GM19438 (cell line): Measurements from ENCODE around the gene ARHGAP12.
"Not testable (repeated sequence)": the region's sequence is repeated elsewhere in the genome, so short reads cannot be mapped to it uniquely, and the experiment has no call there.

Source experiments
- ATAC-seq: cut with Tn5 transposase; IDR thresholded peaks from one replicate; pipeline ENCODE4 v1.9.1; 2021; ENCODE audit warnings: low read depth; ENCODE audit not compliant: unreplicated experiment

ARHGAP12 gene

DNA sequence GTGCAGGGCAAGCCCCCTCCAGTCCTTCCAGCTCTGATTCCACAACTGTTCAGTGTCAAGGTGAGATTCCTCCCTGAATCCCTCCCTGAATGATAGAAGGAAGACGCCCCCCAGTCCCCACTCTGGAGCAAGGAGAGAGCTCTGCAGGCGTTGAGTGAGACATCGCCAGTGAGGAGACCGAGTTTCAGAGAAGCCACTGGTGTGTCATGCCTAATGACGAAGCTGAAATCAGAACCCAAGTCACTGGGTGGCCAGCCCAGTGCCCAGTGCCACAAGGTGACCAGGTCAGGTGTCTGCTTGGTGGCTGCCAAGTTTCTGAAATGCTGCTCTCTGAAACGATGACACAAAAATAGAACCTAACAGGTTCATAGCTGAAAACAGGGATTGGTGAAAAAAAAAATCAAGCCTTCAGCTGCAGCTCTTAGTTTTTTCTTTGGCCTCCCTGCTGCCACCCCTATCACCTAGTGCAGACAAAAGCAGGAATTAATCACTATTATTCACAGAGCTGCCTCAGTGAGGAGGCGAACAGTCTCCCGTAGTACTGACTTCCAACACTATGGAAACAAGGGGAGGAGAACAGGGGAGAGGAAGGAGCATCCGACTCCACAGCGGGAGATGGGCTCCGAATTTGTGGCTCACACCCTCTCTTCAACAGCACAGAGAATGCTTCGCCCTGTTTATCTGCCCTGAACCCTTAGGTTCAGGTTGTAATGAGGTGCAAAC lies 153.5 kb downstream of the ARHGAP12 start:
- no peak for ATAC-seq

DNA sequence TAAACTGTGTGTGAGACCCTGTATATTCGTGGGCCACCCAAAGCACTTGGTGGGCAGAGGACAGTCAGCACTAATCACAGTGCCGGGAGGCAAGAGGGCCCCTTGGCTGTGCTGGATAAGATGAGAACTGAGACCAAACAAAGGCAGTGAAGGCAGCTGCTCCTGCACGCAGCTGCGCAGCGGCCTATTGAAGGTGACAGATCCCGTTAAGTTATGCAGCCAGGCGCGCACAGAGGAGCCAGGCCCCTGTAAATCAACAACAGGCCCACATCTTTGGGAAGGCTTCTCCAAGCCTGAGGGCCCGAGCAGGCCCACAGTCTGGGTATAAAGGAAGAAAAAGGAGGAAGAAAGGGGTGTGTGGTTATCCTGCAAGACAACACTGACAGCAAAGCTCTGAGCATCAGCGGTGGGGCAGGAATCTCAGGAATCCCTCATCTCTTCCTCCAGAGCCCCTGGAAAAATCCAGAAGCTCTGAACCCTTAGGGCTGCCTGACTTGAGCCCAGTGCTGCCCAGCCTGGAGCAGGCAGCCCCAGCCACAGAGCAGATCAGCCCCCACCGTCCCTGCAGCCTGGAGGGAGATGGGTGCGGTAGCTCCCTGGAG lies 154.2 kb downstream of the ARHGAP12 start:
- no peak for ATAC-seq

DNA sequence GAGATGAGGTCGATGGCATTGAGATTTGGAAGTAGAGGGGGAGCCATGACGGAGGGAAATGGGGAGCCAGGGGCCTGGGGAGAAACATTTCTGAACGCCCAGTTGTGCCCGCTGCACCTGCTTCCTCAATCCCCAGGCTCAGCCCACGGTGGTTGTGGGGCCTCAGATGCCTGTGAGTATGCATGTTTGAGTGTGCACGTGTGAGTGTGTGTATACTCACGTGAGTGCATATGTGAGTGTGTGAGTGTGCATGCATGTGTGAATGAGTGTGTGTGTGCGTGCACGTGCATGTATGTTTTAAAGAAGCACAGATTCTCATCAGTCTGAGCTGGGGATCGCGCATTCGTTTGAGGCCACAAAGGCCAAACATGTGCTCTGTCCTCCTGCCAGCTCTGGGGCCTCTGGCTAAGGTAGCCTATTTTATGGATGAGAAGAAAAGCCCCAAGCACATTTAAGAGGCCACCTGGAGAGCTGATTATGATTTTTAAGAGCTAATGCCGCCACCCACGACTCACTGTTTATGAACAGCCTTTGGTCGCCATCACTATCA lies 154.8 kb downstream of the ARHGAP12 start:
- no peak for ATAC-seq

GRCh38 chr10:31771331-31771831 lies 157.2 kb downstream of the ARHGAP12 start:
- no peak for ATAC-seq

DNA sequence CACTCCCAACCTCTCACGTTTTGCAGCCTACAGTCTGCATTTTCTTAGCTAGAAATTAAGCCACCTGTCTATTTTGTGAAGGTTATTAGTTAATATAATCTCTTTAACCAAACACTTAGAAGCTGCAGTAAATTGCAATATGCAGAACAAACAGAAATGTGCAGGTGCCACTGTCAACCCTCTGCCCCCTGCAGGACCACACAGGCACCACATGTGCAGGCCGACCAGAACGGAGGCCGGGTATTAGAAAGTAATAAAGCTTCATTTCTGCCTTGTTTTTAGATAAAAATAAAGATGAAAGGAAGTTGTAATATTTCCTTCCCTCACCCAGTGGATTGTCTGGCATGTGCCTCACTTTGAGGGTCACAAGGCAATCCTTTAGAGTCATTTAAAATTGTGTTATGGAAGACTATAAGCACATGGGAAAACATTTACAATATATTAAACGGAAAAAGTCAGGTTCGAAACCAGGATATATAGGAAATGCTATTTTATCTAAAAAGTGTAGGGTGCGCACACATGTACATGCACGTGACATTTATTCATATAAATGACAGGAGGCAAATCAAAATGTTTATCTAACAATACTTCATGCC lies 158.2 kb downstream of the ARHGAP12 start:
- ATAC-seq = no peak

- no peak for ATAC-seq
Measured at GRCh38 chr10:31769564-31769963, 159.1 kb downstream of the ARHGAP12 start.

DNA sequence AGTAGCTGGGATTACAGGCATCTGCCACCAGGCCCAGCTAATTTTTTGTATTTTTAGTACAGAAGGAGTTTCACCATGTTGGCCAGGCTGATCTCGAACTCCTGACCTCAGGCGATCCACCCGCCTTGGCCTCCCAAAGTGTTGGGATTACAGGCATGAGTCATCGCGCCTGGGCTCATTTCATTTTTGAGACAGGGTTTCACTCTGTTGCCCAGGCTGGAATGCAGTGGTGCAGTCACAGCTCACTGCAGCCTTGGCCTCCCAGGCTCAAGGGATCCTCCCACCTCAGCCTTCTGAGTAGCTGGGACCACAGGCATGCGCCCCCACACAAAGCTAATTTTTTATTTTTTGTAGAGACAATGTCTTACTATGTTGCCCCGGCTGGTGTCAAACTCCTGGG lies 159.7 kb downstream of the ARHGAP12 start:
- ATAC-seq = not testable (repeated sequence)

DNA sequence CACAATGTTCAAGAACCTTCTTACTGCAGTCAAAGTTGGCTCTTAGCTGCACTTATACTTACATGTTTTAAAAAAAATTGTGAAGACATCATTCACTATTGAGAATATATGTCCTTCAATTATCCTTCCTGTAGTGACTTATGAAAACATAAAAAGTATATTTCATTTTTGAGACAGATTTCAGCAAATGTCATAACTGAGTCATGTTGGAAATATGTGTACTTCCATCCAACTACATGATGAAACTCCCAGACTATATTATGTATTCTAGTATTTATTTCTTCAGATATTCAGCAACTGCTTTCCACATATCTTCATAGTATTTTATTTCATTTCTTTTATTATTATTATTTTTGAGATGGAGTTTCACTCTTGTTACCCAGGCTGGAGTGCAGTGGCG lies 160.2 kb downstream of the ARHGAP12 start:
- ATAC-seq = no peak

DNA sequence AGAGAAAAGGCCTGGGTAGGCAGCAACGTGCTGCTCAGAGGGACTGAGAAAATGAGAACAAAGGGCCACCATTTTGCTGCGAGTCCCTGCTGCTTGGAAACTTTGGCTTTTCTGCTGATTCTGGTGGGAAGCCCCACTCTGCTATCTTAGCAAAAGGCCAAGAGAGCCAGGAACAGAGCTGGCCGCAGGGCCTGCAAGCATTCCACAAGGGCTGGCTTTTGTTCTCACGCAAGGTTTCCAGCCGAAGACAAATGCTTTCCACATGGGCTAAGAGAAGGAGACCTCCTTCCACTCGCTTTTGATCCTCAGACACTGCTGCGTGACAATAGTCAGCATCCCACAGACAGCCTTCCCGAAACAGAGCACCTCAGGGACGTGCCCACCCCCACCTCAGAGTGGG lies 163.1 kb downstream of the ARHGAP12 start:
- no peak for ATAC-seq

- no peak for ATAC-seq
Measured at GRCh38 chr10:31762316-31762715, 166.3 kb downstream of the ARHGAP12 start.

DNA sequence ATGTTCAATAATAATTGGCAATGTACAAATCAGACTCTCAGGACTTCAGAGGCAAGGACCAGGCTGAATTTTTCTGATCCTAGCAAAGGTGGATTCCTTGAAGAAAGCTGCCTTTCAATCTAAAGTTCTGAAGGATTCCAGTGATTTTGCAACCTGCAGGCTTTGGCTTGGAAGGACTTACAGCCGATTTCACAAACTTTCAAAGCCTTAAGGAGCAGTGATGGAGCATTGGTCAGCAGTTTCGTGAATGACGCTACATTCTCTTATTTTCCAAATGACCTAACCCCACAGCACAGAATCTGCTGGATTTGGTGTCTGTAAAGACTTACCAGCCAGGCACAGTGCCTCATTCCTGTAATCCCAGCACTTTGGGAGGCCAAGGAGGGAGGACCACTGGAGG lies 167.5 kb downstream of the ARHGAP12 start:
- no peak for ATAC-seq

DNA sequence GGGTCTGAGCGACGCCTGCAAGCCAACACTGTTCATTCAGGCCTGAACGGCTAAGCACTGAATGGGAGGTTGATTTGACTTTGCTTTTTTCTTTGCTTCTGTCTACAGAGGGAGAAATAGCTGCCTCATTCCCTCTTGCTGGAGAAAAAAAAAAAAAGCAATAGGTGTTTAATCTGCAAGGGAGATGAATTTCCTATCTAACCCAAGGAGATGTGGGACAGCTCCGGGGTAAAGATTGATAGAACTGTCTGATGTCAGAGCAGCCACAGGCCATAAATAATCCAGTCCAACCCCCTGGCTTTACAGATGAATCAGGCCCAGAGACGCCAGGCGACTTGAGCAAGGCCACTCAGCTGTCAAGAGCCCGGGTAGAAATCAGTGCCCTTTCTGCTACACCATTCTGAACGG lies 168.0 kb downstream of the ARHGAP12 start:
- ATAC-seq = no peak

DNA sequence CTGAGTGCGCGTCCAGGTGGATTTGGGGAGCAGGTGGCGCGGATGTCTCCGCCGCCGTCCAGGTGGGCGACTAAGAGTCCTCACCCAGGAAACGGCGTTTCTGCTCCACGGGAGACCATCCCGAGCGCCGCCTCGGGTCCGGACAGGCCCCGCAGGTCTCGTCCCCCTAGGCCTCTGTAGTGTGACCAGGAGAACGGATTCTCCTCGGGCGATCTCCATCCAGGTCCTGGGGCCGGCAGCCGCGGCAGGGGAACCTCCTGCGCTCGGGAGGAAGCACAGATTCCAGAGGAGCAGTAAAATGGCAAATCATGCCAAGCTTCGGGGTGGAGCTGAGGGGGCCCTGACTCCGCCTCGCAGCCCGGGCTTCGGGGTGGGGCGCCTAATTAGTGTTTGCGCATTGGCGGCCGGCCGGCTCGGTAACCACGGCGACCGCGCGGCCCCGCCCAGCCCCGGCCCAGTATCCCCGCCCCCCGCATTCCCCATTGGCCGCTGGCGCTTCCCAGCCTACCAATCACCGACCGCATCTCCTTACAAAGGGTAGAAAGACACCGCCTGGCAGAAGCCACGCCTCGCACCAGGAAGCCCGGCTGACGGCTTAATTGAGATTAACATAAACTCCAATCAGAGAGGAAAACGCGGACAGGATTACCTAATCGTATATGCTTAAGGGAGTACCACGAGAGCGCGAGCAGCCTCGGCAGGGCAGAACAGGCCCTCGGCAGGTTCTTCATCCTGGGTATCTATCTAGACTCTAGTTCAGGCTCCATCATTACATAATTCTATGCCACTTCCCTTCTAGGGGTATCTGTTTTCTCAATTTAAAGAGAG lies 168.6 kb downstream of the ARHGAP12 start:
- peak; percentile 91 for ATAC-seq

DNA sequence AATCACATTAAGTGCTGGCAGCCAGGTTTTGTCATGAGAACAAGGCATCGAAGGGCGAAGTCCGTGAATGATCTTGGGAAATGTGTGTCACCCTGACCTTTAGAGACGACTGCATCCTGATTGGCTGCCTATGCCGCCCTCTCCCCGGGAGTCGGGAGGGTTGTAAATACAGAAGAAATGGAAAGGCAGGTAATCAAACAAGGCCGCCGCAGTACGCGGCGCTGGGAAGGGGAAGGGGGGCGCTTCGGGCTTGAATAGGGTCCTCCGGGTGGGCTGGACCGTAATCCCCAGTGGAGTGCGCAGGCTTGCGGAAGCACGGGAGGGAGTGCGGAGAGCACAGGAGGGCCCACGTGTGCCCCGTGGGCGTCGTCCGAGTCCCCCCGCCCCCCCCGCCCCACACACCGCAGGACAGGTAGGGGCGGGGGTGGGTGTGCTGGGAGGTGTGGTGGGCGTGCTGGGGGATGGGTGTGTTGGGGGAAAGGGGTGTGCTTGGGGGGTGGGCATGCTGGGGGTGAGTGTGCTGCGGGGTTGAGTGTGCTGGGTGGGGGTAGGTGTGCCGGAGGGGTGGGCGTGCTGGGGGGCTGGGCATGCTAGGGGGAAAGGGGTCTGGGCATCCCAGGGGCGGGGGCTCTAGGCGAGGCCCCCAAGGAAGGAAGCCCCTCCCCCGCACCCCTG lies 169.4 kb downstream of the ARHGAP12 start:
- ATAC-seq = no peak

GRCh38 chr10:31758495-31758894 lies 170.1 kb downstream of the ARHGAP12 start:
- ATAC-seq = no peak

- no peak for ATAC-seq
Measured at GRCh38 chr10:31757831-31758230, 170.8 kb downstream of the ARHGAP12 start.

- no peak for ATAC-seq
Measured at GRCh38 chr10:31757386-31757791, 171.2 kb downstream of the ARHGAP12 start.

GRCh38 chr10:31756729-31757110 lies 171.9 kb downstream of the ARHGAP12 start:
- no peak for ATAC-seq

DNA sequence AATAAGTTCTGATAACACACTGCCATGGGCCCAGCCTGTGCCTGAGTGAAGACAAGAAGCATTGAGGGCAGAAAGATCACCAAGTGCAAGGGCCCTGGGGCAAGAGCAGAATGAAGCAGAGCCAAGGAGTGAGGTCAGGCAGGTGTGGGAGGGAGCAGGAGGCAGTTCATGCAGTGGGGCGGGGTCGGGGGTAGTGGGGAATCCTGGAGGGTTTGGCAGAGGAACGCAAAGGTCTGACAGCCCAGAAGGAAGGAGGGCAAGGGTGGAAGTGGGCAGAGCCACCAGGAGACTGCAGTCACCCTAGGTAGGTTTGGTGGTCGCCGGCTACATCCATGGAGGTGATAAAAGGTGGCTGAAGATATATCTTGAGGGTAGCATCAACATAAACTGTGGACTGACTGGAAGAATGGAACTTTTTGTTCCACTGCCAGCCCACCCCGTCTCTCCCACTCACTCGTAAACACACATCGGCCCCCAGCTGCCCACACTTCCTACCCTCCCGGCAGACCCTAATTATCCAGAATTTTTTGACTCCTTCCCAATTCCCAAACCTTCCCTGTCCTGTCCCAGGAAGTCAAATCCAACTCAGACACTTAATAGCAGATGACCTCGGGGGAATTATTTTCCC lies 172.4 kb downstream of the ARHGAP12 start:
- ATAC-seq = no peak
